NCI-H146 treated with DMSO at 0.1 percent for 48 hours (cell line): ENCODE data around the gene BUB1B.

ENCODE experiments used
- DNase-seq: peaks from one replicate; lab custom pipeline; 2025; ENCODE audit not compliant: unreplicated experiment; lab: John Stamatoyannopoulos, UW

BUB1B gene

DNA sequence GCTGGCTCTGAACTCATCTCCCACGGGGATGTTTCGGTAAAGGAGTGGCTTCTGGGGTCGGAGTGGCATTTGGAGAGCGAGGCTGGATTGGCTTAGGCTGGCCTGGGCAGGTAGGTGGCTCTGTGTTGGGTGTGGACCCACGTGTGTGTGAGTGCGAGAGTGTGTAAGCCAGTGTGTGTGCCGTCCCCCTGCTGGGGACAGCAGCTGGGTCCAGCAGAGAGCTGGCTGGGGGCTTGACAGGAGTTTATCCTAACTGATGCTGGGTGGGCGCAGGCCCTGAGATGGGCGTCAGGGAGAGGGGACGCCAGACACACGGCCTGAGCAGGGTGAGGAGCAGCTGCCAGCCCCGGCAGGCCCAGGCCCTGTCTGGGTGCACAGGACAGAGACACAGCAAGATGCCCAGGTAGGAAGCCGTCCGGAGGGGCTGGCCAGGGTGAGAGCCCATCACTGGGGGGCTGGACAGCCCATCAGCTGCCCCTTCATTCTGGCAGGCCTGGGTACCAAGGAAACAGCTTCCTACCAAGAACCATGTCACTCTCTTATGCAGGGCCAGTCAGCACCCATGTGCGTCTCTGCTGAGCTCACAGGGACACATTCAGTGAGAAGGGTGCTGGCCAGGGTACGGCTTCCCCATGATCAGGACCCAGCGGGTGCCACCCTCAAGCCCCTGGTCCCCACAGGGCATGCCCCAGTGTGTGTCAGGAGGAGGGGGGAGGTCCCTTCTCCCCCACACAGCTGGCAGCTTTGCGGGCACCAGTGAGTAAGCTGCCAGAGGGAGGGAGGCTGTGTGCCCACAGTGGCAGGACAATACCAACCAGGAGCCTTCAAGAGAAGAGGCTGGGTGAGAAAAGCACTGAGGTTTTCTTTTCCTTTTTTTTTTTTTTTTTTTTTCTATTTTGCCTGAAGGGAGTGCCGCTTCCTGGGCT, 79.1 kb downstream of the BUB1B start:
- DNase-seq: no peak

DNA sequence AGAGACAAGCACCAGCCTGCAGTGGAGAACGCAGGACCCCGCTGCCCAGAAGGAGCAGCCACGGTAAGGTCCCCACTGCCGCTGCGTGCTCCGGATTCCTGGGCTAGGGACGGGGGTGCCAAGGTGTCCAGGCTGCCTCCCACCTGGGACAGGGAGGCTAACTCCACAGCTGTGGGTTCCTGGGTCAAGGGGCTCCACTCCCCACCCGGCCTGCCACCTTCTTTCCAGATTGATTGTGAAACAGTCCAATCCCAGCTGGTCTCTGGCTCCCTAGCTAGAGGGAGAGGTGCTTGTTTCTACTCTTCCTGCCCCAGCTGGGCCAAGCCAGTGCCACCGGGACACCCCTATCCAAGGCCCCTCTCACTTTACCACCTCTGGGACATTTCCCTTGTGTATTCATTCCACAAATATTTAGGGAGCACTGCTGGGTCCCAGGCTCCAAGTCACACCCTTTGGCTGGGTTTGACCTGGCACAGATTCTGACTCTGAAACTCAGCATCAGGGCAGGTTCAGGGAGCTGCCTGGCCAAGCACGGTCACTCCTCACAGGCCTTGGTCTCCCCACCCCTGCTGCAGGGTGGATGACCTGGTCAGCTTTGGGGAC, 79.9 kb downstream of the BUB1B start:
- DNase-seq: no peak

DNA sequence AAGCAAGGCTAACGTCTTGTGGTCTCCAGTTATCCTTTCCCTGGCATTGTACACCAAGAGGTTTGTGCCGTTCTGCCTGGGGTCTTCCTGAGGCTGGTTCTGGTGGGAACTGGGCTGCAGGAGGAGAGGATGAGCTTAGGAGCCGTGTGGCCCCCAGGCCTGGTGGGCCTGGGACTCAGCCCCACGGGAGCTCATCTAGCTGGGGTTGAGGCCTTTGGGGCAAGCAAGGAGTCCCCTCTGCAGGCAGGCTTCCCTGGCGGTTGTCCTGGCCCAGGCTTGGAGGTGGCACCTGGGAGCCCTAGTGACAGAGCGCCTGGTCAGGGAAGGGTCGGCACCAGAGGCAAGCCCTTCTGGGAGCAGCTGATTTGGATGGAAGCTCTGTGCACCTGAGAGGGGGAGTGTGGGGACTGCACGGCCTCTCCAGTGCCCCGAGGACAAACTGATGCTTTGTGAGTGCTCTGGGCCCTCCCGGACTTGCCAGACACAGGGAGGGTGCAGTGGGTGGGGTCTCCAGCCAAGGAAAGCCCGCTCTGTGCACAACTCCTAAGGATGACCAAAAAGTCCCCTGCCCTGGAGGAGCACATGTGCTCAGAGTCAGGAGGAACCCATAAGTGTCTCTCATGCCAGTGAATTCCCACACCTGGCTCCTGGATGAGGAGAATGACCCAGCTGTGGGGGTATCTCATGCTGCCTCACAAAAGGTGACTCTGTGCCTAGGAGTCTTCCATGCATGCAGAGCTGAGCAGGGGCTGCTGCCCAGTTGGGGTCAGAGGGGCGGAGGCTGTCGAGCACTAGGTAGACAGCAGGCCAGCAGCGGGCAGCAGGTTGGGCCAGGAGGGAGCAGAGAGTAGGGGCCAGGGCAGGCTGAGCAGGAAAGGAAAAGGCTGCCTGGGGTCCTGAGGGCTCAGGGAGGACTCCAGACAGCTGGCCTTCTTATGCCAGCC, 80.7 kb downstream of the BUB1B start:
- DNase-seq: no peak

DNA sequence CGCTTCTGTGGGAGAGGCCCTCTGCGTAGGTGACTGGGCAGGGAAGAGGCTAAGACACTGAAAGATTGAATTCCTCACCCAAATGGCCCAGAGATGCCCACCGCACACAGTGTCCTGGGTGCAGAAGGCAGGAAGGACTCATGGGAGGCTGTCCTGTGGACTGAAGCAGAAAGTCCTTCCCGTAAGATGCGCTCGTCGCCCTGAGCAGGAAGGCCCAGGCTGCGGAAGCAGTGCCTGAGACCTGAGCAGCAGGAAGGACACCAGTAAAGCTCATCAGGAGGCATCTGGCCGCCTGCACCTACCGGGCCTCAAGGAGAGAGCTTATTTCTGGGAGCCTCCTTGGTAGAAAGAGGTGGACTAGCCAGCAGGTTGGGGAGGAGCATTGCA, 81.3 kb downstream of the BUB1B start:
- DNase-seq: no peak

DNA sequence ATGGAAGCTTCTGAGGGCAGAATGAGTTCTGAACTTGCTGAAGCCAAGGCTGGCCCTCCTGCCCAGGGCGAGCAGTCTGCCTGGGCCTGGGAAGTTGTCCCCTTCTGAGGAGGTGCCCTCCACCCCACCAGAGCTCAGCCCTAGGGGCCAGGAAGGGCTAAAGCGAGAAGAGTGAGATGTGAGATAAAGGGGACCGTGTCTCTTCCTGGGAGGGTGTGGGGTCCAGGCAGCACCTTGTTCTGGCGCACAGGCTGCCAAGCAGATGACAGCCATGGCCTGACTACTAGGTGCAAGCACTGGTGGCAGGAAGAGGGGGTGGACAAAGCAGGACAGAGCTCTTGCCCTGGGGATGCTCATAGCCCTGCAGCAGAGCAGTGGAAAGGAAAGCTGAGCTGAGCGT, 81.7 kb downstream of the BUB1B start:
- DNase-seq: no peak

DNA sequence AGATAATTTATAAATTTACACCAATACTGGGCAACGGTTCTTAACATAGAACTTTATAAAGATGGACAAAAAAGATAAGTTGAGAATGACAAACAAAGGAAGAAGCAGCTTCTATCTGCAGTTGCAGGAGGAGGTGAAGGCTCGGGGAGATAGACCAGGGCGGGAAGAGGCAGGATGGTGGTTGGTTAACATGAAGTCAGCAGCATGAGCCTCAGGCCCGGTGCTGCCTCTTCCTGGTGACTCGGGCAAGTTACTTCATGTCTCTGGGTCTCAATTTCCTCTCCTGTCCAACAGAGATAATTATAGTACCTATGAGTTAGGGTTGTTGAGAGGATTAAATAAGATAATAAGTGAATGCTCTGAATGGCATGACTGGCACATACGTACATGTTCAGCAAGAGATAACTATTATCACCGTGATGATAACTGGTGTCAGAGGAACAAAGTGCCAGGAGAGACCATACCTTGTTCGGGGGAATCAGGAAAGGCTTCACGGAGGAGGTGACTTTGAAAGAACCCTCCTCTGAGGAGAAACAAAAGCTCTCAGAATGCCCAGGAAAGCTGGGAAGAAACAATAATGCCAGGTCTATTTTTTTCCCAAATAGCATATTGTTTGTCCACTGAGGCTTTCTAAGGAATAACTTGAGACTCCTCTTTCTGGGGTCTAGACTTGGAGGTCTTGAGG, 82.4 kb downstream of the BUB1B start:
- no peak for DNase-seq

DNA sequence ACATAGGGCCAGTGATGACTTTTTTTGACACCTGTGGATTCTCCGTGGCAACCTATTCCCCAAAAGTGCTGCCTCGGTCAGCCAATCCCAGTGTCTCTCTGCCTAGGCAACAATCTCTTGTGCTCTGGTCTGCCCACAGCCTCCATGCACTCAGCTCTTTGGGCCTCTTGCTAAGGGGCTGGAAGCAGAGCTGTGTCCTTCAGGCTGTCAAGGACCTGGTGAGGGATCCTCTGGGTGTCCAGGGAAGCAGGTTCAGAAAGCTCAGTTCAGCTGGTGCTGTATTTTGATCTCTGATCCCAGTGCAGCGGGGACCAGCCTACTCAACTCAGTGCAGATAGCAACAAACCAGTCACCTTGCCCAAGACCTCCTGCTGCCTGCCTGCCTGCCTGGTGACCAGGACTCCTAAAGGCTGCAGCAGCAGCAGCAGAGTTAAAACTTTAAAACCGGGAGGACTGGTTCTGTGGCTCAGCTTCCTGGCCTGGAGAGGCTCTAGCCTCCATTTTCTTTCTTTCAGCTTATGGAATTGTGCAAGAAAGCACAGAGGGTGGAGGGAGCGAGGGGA, 84.2 kb downstream of the BUB1B start:
- DNase-seq: no peak

DNA sequence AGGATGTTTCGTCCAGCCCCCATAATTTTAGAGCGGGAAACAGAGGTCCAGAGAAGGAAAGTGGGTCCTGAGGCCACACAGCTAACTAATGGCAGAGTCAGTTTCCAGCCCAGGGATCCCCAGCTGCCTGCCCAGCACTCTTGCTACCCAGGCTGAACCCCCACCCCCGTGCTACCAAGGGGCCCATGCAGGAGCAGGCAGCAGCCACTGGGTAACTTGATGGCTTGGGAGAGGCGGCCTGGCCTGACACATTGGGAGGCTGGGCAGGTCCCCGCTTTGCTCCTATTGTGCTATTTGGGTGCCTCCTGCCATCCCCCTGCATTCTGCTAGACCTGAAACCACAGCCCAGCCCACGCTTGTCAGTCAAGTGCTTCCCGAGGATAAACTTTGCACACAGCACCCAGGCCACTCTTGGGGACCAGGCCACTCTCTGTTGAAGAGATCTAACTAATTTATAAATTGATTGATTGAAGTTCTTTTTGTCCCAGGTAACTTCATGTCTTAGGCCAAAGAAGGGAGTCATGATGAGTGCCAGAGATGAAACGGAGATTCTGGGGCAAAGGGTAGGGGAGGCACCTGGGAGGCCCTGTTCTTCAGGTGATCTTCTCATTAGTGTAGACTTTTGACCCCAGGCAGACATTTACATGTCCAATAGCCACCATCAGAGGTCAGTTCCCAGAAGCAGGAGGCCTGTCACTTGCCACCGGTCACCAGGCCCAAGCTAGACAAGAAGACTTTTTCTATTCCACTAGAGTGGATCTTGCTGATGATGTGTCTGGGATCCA, 85.0 kb downstream of the BUB1B start:
- no peak for DNase-seq

DNA sequence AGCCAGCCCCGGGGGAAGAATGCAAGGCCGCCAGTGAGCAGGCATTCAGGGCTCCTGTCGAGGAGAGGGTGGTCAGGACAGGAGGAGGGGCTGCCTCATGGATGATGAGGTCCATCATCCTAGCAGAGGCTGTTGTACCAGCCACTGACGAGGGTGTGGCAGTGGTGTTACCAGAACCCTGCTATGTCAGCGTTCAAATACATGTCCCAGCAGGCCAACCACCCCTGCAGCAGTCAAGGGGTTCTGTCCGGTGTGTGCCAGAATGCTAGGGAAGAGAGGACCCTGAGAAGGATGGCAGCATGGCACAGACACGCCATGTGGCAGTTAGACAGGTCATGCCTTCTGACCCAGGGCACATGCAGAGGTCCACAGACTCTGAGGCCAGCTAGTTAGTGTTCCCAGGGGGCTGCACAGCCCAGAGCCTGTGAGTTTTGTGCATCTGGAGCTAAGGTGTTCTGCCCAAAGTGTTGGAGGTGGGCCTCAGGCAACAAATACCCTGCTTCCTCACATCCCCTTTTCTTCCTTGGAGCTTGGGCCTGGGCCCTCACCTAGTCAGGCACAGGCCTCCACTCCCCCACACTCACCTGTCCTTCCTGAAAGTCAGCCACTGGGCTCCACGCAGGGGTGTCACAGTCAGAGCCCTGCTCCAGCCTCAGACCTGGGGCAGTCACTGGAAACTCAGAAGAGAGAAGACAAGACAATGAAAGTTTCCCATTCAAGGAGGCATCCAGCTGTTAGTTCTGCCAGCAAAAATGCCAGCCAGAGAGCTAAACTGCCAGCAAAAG, 85.8 kb downstream of the BUB1B start:
- no peak for DNase-seq

DNA sequence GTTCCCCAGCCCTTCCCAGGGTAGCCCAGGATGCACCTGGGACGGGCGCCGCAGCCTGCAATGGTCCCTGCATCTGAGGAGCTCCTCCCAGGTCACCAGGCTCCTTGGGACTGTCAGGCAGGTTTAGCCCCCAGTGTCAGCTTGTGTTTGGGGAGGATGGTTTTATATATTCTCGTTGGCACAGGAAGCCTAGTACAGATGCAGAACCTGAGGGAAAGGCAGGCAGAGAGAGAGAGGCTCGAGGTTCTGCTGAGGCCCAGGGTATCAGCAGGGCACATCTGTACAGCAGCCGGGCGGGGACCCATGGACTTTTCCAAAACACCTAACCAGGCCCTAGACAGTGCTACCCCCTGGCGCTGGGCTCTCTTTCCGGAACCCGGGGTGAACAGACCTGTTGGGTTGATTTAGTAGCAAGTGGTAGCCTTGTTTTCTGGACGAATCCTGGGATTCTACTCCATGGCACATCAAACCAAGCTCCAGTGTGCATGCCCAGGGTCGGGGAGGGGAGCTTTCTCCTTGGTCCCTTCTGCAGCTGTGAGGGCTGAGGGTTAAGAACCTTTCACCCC, 86.6 kb downstream of the BUB1B start:
- DNase-seq: no peak

DNA sequence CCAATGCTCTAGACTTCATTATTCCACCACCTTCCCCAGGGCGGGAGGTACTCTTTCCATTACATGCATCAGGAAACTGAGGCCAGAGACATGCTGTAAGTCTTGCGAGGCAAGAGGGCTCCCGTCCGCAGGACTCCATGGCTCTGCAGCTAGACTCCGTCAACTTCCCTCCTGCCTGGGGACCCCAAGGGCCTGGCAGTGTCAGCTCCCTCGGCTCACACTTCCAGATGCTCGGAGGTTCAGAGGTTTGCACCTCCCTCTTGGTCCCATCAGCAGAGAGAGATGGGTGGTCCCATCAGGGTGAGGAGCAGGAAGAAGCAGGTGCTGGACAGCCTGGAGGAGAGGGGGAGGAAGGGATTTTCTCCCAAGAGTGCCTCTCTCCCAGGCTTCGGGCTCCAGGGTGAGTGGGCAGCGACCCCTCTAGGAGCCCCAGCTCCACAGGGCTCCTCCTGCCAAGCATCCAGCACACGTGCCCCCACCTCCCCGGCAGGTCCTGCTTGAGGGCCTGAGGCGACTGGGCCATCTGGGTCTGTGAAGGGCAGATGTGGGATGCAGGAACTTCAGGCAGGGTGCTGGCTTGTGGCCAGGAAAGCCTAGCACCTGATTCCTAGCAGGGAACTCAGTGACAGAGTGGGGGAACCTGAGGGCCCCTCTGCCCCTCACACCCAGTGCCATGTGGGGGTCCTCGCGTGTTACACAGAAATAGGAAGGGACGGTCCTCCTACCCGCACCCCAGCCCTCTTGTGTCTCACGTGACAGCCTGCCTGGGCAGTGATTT, 87.3 kb downstream of the BUB1B start:
- DNase-seq: no peak

DNA sequence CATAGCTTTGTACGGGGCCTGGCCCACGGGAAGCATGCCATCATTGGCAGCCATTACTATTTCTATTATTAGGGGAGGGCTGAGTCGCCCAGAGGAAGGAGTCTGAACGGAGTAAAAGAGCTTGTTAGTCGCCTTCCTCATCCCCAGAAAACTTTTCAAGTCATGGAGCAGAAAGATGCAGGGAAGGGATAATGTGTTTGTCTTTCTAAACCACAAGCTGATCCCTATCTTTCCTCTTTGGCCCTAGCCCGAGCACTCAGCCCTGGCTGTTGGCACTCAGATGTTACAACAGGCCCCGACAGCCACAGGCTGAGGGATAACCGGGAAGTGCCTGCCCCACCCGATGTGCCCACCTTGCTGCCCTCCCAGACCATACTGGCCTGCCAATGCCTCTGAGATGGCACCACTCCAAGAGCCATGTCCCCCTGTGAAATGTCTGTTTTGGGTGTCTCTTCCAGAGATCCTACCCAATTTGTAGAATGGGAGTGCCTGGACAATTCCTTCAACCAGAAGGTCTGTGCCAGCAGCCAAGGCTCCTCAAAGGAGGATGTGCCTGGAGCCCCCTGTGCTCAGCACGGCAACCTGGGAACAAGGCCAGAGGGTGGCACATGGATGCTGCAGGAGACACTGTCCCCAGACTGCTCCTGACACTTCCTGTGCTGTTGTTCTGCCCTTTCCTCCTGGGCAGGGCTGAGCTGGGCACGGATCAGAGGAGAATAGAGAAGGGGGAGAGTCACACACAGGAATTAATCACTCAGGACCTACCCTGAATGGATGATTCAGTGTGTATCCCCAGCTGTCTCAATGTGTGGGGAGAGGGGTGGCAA, 88.8 kb downstream of the BUB1B start:
- DNase-seq: no peak

DNA sequence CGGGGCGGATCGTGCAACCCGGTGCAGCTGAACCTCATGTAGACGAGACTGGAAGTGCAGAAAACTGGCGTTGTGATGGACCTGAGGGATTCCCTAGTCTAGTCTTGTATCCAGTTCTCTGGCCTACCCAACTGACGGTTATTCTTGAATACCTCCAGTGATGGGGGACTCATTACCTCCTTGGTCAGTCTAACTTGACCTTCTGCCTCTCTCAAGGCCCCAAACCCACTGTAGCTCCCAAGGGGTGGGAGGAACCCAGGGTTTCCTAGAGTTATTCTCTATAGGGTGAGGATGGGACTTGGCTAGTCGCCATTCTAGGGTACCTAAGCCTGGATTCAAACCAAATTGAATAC, 89.4 kb downstream of the BUB1B start:
- DNase-seq: no peak

DNA sequence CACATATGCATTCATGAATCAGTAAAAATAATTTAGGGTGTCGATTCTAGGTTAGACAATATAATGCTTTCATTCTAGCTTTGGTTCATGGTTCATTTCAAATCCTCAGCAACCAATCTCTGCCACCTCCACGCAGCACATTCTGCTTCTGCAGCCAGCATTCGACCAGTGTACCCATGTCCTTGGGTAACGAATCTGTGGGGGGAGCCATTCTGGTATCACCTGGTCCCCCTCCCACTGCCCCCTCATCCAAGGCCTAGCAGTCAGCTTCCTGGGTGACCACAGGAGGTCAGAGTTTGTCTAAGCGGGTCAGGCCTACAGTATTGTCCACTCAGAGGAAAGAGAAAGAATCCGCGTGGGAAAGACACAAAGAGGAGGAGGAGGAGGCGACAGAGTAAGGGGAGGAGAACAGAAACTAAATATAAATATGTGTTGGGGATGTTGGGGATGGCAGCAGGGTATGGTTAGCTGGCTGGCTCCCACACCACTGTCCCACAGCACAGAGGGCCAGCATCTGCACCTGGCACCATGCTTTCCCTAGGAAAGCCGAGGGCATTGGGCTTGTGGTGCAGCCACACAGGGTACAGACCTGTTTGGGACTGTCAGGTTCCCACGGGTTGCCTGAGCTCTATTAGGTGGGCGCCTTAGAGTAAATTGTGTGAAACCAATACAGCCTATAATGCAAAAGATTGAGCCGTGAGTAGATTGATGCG, 90.1 kb downstream of the BUB1B start:
- DNase-seq: no peak

DNA sequence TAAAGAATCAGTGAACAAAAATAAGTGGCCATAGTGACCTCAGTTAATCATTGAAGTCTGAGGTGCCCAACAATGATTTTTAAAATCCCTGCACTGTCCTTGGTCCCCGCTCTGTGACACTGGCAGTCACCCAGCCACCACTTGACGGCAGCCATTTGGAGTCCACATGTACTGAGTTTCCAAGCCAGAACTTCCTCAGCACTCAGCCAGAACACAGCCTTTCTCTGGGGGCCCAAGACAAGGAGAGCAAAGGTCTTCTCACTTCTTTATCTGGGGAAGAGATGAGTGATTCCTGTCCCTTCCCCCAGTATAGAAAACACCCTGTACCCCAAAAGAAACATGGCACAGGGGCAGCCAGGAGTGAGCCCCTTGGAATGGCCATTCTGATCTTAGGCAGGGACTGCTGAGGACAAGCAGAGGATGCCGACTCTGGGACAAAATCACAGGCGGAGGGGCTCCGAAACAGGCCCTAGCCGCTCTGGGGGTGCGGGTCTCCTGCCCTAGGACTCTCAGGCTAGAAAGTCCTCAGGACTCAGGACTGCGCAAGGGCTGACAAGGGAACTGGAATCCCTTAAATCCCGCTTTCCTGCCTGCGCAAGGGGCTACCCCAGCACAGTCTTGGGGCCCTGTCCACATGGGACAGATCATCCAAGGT, 90.7 kb downstream of the BUB1B start:
- no peak for DNase-seq

DNA sequence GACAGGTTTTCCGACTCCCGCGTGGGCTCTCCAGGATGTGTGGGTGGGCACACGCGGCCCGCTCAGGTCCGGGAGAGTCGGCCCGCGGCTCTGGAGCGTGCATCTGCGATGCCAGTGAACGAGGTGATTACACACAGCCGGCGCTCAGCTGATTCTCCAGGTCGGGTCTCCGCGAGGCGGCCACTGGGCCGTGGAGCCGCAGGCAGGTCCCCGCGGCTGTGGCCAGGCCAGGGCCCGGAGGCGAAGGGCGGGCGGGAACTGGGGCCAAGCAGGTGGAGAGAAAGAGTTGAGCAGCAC, 91.2 kb downstream of the BUB1B start:
- DNase-seq: no peak
